GM12892 (cell line): ENCODE data around the gene ASCC3.

Source experiments
- POLR2A ChIP-seq: IDR thresholded peaks from 2 replicates; pipeline ENCODE4 v1.6.1; 2011; ENCODE audit warnings: low read depth, low read length, control low read depth
- POLR2AphosphoS5 ChIP-seq: IDR thresholded peaks from 2 replicates; pipeline ENCODE4 v1.6.1; 2011; ENCODE audit warnings: low read depth, low read length, control low read depth
- TAF1 ChIP-seq: IDR thresholded peaks from 2 replicates; pipeline ENCODE4 v1.6.1; 2011; ENCODE audit warnings: low read depth, mild to moderate bottlenecking, control low read depth, low read length, borderline replicate concordance

- TF ChIP-seq POLR2A = no peak
- TF ChIP-seq TAF1 = no peak
- no peak for TF ChIP-seq POLR2AphosphoS5
Measured at GRCh38 chr6:100503043-100503705, 378.0 kb downstream of the ASCC3 start.
